ENCODE measurements around the gene ZDHHC11.

GRCh38 chr5:889075-889710, 38.4 kb upstream of the ZDHHC11 start:
- TF ChIP-seq CTCF (optimal IDR thresholded peaks at IDR 0.05 in 1 of 3, IDR thresholded peaks at IDR 0.05 in 1 of 3, conservative IDR thresholded peaks at IDR 0.05 in 1 of 3; ENCODE audit: extremely low read depth in 1 of 3, insufficient read depth in 2 of 3, low read length in 3 of 3) (no peak), EZH2 (IDR thresholded peaks at IDR 0.05; ENCODE audit: low read length) (no peak)

Data from keratinocyte (primary cell).